AG09309 (cell line): ENCODE measurements around the gene CHID1.

Experiments
- DNase-seq: peaks from one replicate; pipeline ENCODE4 v3.0.0-alpha.2; 2010; ENCODE audit warnings: low read depth
- H3K4me3 ChIP-seq: 2 replicates; pipeline ENCODE4 v1.5.1; 2011; ENCODE audit warnings: mild to moderate bottlenecking, low read depth, low read length, moderate library complexity; ENCODE audit not compliant: control insufficient read depth
- CTCF ChIP-seq: IDR thresholded peaks from 2 replicates; pipeline ENCODE4 v1.5.1; 2011; ENCODE audit warnings: mild to moderate bottlenecking, low read depth, low read length, inconsistent platforms; ENCODE audit not compliant: insufficient read depth, control insufficient read depth; ENCODE audit errors: missing control alignments

The CHID1 gene

GRCh38 chr11:863910-864827 lies 46.4 kb downstream of the CHID1 start:
- H3K4me3 ChIP-seq = no peak overlapping the region

GRCh38 chr11:863023-863909 lies 47.3 kb downstream of the CHID1 start:
- no peak overlapping the region for H3K4me3 ChIP-seq
- TF ChIP-seq CTCF = no peak
- DNase-seq = no peak

More at GRCh38 chr11:863910-864827, 46.4 kb downstream of the CHID1 start:
- no peak for TF ChIP-seq CTCF
- no peak for DNase-seq

GRCh38 chr11:862696-863022 lies 48.0 kb downstream of the CHID1 start:
- no peak for TF ChIP-seq CTCF
- no peak overlapping the region for H3K4me3 ChIP-seq

GRCh38 chr11:862081-862661 lies 48.4 kb downstream of the CHID1 start:
- H3K4me3 ChIP-seq = no peak overlapping the region
- no peak for DNase-seq

More at GRCh38 chr11:862696-863022, 48.0 kb downstream of the CHID1 start:
- DNase-seq = no peak

GRCh38 chr11:861105-861479 lies 49.5 kb downstream of the CHID1 start:
- DNase-seq = no peak
- TF ChIP-seq CTCF = no peak
- H3K4me3 ChIP-seq = no peak overlapping the region

More at GRCh38 chr11:862081-862661, 48.4 kb downstream of the CHID1 start:
- TF ChIP-seq CTCF = no peak
